Left ventricle myocardium inferior (tissue), 1 donor: ENCODE data around the gene C2orf49. TPM values are rescaled to one million over a fixed set of nuclear protein-coding genes. Genes with fewer than 3 reads are reported as not detected.

Experiments
- DNase-seq: peaks from one replicate; pipeline ENCODE4 v3.0.0-alpha.2; 2020
- H3K27ac ChIP-seq: fragments of 200-600 bp; replicated peaks from 2 replicates; pipeline ENCODE4 v1.8.0; 2021
- H3K27me3 ChIP-seq: fragments of 200-600 bp; 2 replicates; pipeline ENCODE4 v1.8.0; 2021; ENCODE audit warnings: low read depth
- H3K36me3 ChIP-seq: fragments of 200-600 bp; 2 replicates; pipeline ENCODE4 v1.8.0; 2021
- H3K4me1 ChIP-seq: fragments of 200-600 bp; 2 replicates; pipeline ENCODE4 v1.8.0; 2021
- H3K4me3 ChIP-seq: fragments of 200-600 bp; 2 replicates; pipeline ENCODE4 v1.8.0; 2021; ENCODE audit warnings: mild to moderate bottlenecking, moderate library complexity
- H3K9me3 ChIP-seq: fragments of 200-600 bp; replicated peaks from 2 replicates; pipeline ENCODE4 v1.8.0; 2021
- CTCF ChIP-seq: fragments of 200-600 bp; IDR thresholded peaks from 2 replicates; pipeline ENCODE4 v1.8.0; 2021; ENCODE audit warnings: antibody characterized with exemption, mild to moderate bottlenecking, borderline replicate concordance
- intact Hi-C: fragments of 100-400 bp; cut with micrococcal nuclease; formaldehyde crosslinking; loops from one replicate; pipeline ENCODE4 v1.11.0; 2022
- total RNA-seq: library from RNA; stranded (reverse); fragmentation: NEBNext Ultra II Directional; extraction: Animal tissue kit (Norgen Biotek cat#: 25700); gene quantifications from one replicate; pipeline ENCODE4 v1.2.1, GENCODE V29; 2021
- donor health status: DM: no; HTN: yes; CAD: no; lungs with severe emphysema.

The C2orf49 gene
- total RNA-seq, 1 donor from 2014 or later = 22.7 TPM

GRCh38 chr2:105375001-105375561 is 37.7 kb downstream of the C2orf49 start:
- TF ChIP-seq CTCF = no peak
- intact Hi-C loops = no loop called here
- H3K4me3 ChIP-seq = no peak overlapping the region
- no peaks in the 10 kb centered on the region for H3K27me3 ChIP-seq
- H3K4me1 ChIP-seq = peaks cover 94% of the 10 kb centered on the region
- H3K27ac ChIP-seq = peak overlapping the region; percentile 85
- DNase-seq = no peak
- peaks cover 22% of the 10 kb centered on the region for H3K36me3 ChIP-seq
- H3K9me3 ChIP-seq = no peaks in the 10 kb centered on the region

GRCh38 chr2:105376010-105376409 is 38.7 kb downstream of the C2orf49 start:
- Histone ChIP-seq H3K27ac (peak overlapping the region; percentile 85), H3K4me3 (no peak overlapping the region), H3K4me1 (peaks cover 100% of the 10 kb centered on the region), H3K27me3 (no peaks in the 10 kb centered on the region), H3K9me3 (no peaks in the 10 kb centered on the region), H3K36me3 (peaks cover 13% of the 10 kb centered on the region)
- intact Hi-C loops = no loop called here
- DNase-seq = no peak
- no peak for TF ChIP-seq CTCF

GRCh38 chr2:105376789-105377240 is 39.5 kb downstream of the C2orf49 start:
- H3K4me1 ChIP-seq = peaks cover 100% of the 10 kb centered on the region
- no peak overlapping the region for H3K4me3 ChIP-seq
- intact Hi-C loops = no loop called here
- H3K27me3 ChIP-seq = no peaks in the 10 kb centered on the region
- H3K9me3 ChIP-seq = no peaks in the 10 kb centered on the region
- TF ChIP-seq CTCF = no peak
- no peak for DNase-seq
- peaks cover 13% of the 10 kb centered on the region for H3K36me3 ChIP-seq
- H3K27ac ChIP-seq = peak overlapping the region; percentile 85

- peak; percentile 29 for TF ChIP-seq CTCF
- Histone ChIP-seq H3K9me3 (no peaks in the 10 kb centered on the region), H3K4me1 (peaks cover 99% of the 10 kb centered on the region), H3K27ac (peak overlapping the region; percentile 85), H3K27me3 (no peaks in the 10 kb centered on the region), H3K4me3 (no peak overlapping the region), H3K36me3 (peaks cover 9% of the 10 kb centered on the region)
- intact Hi-C loops = no loop called here
- DNase-seq = no peak
These were observed 40.5 kb downstream of the C2orf49 start for GRCh38 chr2:105377871-105378270.

- peaks cover 5% of the 10 kb centered on the region for H3K36me3 ChIP-seq
- H3K4me1 ChIP-seq = peaks cover 99% of the 10 kb centered on the region
- no peaks in the 10 kb centered on the region for H3K27me3 ChIP-seq
- no peak overlapping the region for H3K4me3 ChIP-seq
- H3K27ac ChIP-seq = peak overlapping the region; percentile 85
- no peaks in the 10 kb centered on the region for H3K9me3 ChIP-seq
- intact Hi-C loops = no loop called here
- no peak for TF ChIP-seq CTCF
- DNase-seq = no peak
These were observed 41.0 kb downstream of the C2orf49 start for GRCh38 chr2:105378276-105378840.
